Activated gamma-delta T cell treated with Interleukin-2 at 50 U/mL for 16 hours (primary cell): ENCODE data around the gene SH3BP5.

Experiments used
- DNase-seq: peaks from one replicate; pipeline ENCODE4 v3.0.0-alpha.2; 2020

SH3BP5 gene

GRCh38 chr3:15347063-15347736, 14.8 kb upstream of the SH3BP5 start:
- no peak for DNase-seq

GRCh38 chr3:15346516-15346915, 14.1 kb upstream of the SH3BP5 start:
- no peak for DNase-seq

GRCh38 chr3:15345608-15346137, 13.3 kb upstream of the SH3BP5 start:
- DNase-seq, result no peak

GRCh38 chr3:15345066-15345607, 12.8 kb upstream of the SH3BP5 start:
- no peak for DNase-seq

GRCh38 chr3:15342945-15343344, 10.6 kb upstream of the SH3BP5 start:
- DNase-seq, result no peak

- no peak for DNase-seq
These were observed 9.9 kb upstream of the SH3BP5 start for GRCh38 chr3:15342246-15342645.

GRCh38 chr3:15341030-15341726, 8.8 kb upstream of the SH3BP5 start:
- no peak for DNase-seq

- no peak for DNase-seq
These were observed 7.4 kb upstream of the SH3BP5 start for GRCh38 chr3:15339786-15340215.

- DNase-seq, result no peak
These were observed 6.6 kb upstream of the SH3BP5 start for GRCh38 chr3:15339001-15339400.

- no peak for DNase-seq
These were observed 5.6 kb upstream of the SH3BP5 start for GRCh38 chr3:15337963-15338362.

GRCh38 chr3:15336057-15336456, 3.7 kb upstream of the SH3BP5 start:
- DNase-seq, result no peak

- no peak for DNase-seq
These were observed 1.5 kb upstream of the SH3BP5 start for GRCh38 chr3:15333956-15334263.

GRCh38 chr3:15333099-15333955, 941 bp upstream of the SH3BP5 start:
- DNase-seq, result no peak

GRCh38 chr3:15331606-15332404, 581 bp downstream of the SH3BP5 start:
- peak; percentile 33 for DNase-seq

GRCh38 chr3:15331072-15331605, 1.2 kb downstream of the SH3BP5 start:
- DNase-seq, result no peak

GRCh38 chr3:15330031-15330596, 2.3 kb downstream of the SH3BP5 start:
- DNase-seq, result no peak

GRCh38 chr3:15329046-15330005, 3.1 kb downstream of the SH3BP5 start:
- no peak for DNase-seq

- DNase-seq, result no peak
These were observed 4.4 kb downstream of the SH3BP5 start for GRCh38 chr3:15327941-15328340.

GRCh38 chr3:15326673-15327072, 5.7 kb downstream of the SH3BP5 start:
- DNase-seq, result no peak

GRCh38 chr3:15326037-15326436, 6.3 kb downstream of the SH3BP5 start:
- no peak for DNase-seq

GRCh38 chr3:15325228-15325627, 7.2 kb downstream of the SH3BP5 start:
- DNase-seq, result no peak
